H1 (cell line): ENCODE data around the gene YIF1A. TPM values are rescaled to one million over a fixed set of nuclear protein-coding genes. Genes with fewer than 3 reads are reported as not detected.

Experiments
- CTCF ChIA-PET: fragments of 300-600 bp; sonication (Branson Sonifier 250); formaldehyde crosslinking; loops from one replicate; lab custom pipeline; 2021; ENCODE audit not compliant: partially characterized antibody; lab: Charles Lee
- POLR2A ChIA-PET: fragments of 300-600 bp; sonication (Branson Sonifier 250); formaldehyde crosslinking; loops from one replicate; lab custom pipeline; 2021; ENCODE audit warnings: inconsistent platforms; ENCODE audit not compliant: partially characterized antibody; lab: Charles Lee
- DNase-seq, 2 experiments: peaks; one replicate each; pipeline versions ENCODE4 v3.0.0 to v3.0.0-alpha.2; 2010 to 2022; ENCODE audit warnings: low spot score in 2 of 2, low read depth in 1 of 2, mixed read lengths in 1 of 2
- FAIRE-seq: peaks from 2 replicates; lab custom pipeline; 2011; peaks lifted over from hg19 to GRCh38; lab: Jason Lieb, UNC
- H2AFZ ChIP-seq: 2 replicates; pipeline ENCODE4 v1.8.1; 2012; ENCODE audit warnings: low read length, inconsistent platforms
- H2AK5ac ChIP-seq: 2 replicates; pipeline ENCODE4 v1.6.1; 2013; ENCODE audit warnings: low read depth, low read length
- H2BK120ac ChIP-seq: replicated peaks from 2 replicates; pipeline ENCODE3; 2013; ENCODE audit warnings: low read depth, low read length, inconsistent platforms
- H2BK12ac ChIP-seq: 2 replicates; pipeline ENCODE4 v1.6.1; 2013; ENCODE audit warnings: low read depth, low read length
- H2BK15ac ChIP-seq: 2 replicates; pipeline ENCODE4 v1.6.1; 2013; ENCODE audit warnings: low read length
- H2BK20ac ChIP-seq: 2 replicates; pipeline ENCODE4 v1.6.1; 2013; ENCODE audit warnings: low read length
- H2BK5ac ChIP-seq: 2 replicates; pipeline ENCODE4 v1.6.1; 2013; ENCODE audit warnings: low read depth, low read length
- H3K14ac ChIP-seq: 2 replicates; pipeline ENCODE4 v1.6.1; 2013; ENCODE audit warnings: inconsistent platforms; ENCODE audit not compliant: insufficient read length
- H3K18ac ChIP-seq: 2 replicates; pipeline ENCODE4 v1.6.1; 2013; ENCODE audit warnings: low read length; ENCODE audit errors: extremely low read depth
- H3K23ac ChIP-seq: 2 replicates; pipeline ENCODE4 v1.6.1; 2013; ENCODE audit warnings: inconsistent platforms; ENCODE audit not compliant: insufficient read length
- H3K23me2 ChIP-seq: 2 replicates; pipeline ENCODE4 v1.6.1; 2013; ENCODE audit warnings: low read depth, low read length
- H3K27ac ChIP-seq: 2 replicates; pipeline ENCODE4 v1.6.1; 2011; ENCODE audit warnings: low read depth, low read length, inconsistent platforms
- H3K27me3 ChIP-seq, 4 experiments: replicated peaks in 1 of 4; 1 replicate in 1 of 4; 2 replicates in 3 of 4; pipeline versions ENCODE4 v1.6.1 to v1.8.1; 2011 to 2013; ENCODE audit warnings: low read length in 3 of 4, mild to moderate bottlenecking in 3 of 4, inconsistent platforms in 2 of 4, mixed read lengths in 2 of 4, moderate library complexity in 1 of 4; ENCODE audit not compliant: control insufficient read depth in 3 of 4, insufficient read depth in 3 of 4; ENCODE audit errors: extremely low read depth in 1 of 4
- H3K36me3 ChIP-seq, 4 experiments: 2 replicates each; pipeline versions ENCODE4 v1.6.1 to v1.8.1; 2011 to 2013; ENCODE audit warnings: mild to moderate bottlenecking in 4 of 4, low read length in 3 of 4, moderate library complexity in 2 of 4, control low read depth in 1 of 4, inconsistent platforms in 1 of 4; ENCODE audit not compliant: insufficient read depth in 4 of 4, control insufficient read depth in 2 of 4
- H3K4ac ChIP-seq: replicated peaks from 2 replicates; pipeline ENCODE3; 2013; ENCODE audit warnings: low read length, low read depth, mixed read lengths, inconsistent platforms; ENCODE audit not compliant: insufficient read length
- H3K4me1 ChIP-seq, 4 experiments: replicated peaks in 1 of 4; 1 replicate in 1 of 4; 2 replicates in 3 of 4; pipeline versions ENCODE4 v1.6.1 to v1.8.1; 2011 to 2013; ENCODE audit warnings: low read length in 3 of 4, inconsistent platforms in 2 of 4, mixed read lengths in 1 of 4; ENCODE audit not compliant: insufficient read depth in 4 of 4, control insufficient read depth in 3 of 4
- H3K4me2 ChIP-seq, 2 experiments: 2 replicates each; pipeline versions ENCODE4 v1.6.1 to v1.8.1; 2011 to 2013; ENCODE audit warnings: low read depth in 2 of 2, low read length in 2 of 2, control low read depth in 1 of 2, inconsistent platforms in 1 of 2, mild to moderate bottlenecking in 1 of 2; ENCODE audit not compliant: insufficient read depth in 1 of 2
- H3K4me3 ChIP-seq, 4 experiments: fragments of 200-600, 300-600 bp in 1 of 4; sonication (generic), shearing (Covaris generic), sonication (Bioruptor Twin) in 1 of 4; 2 replicates each; pipeline versions ENCODE4 v1.5.1 to v1.8.1; 2011 to 2016; ENCODE audit warnings: low read length in 4 of 4, low read depth in 3 of 4, control low read depth in 2 of 4, inconsistent platforms in 2 of 4, mild to moderate bottlenecking in 2 of 4, mixed read lengths in 1 of 4, moderate library complexity in 1 of 4; ENCODE audit not compliant: insufficient read depth in 2 of 4; ENCODE audit errors: extremely low read depth in 1 of 4
- H3K56ac ChIP-seq: replicated peaks from 2 replicates; pipeline ENCODE3; 2013; ENCODE audit warnings: low read depth, mild to moderate bottlenecking, mixed read lengths, low read length, inconsistent platforms; ENCODE audit not compliant: insufficient read length
- H3K79me1 ChIP-seq: 2 replicates; pipeline ENCODE4 v1.6.1; 2013; ENCODE audit warnings: low read depth, low read length, control low read depth
- H3K79me2 ChIP-seq, 2 experiments: 2 replicates each; pipeline versions ENCODE4 v1.6.1 to v1.8.1; 2012 to 2013; ENCODE audit warnings: low read length in 2 of 2, mild to moderate bottlenecking in 2 of 2, inconsistent platforms in 1 of 2; ENCODE audit not compliant: insufficient read depth in 2 of 2, control insufficient read depth in 1 of 2
- H3K9ac ChIP-seq, 4 experiments: replicated peaks in 1 of 4; 1 replicate in 1 of 4; 2 replicates in 3 of 4; pipeline versions ENCODE4 v1.6.1 to v1.8.1; 2011 to 2013; ENCODE audit warnings: low read depth in 3 of 4, low read length in 3 of 4, control low read depth in 2 of 4, mild to moderate bottlenecking in 2 of 4, moderate library complexity in 2 of 4, inconsistent platforms in 1 of 4; ENCODE audit errors: extremely low read depth in 1 of 4
- H3K9me3 ChIP-seq, 2 experiments: 2 replicates each; pipeline versions ENCODE4 v1.6.1 to v1.8.1; 2012 to 2013; ENCODE audit warnings: mild to moderate bottlenecking in 2 of 2, moderate library complexity in 2 of 2, control low read depth in 1 of 2, inconsistent platforms in 1 of 2, low read depth in 1 of 2, low read length in 1 of 2, mixed read lengths in 1 of 2; ENCODE audit not compliant: insufficient read depth in 2 of 2
- H4K20me1 ChIP-seq, 2 experiments: replicated peaks in 1 of 2; 2 replicates each; pipeline versions ENCODE3 to v1.8.1; 2011 to 2013; ENCODE audit warnings: inconsistent platforms in 2 of 2, low read length in 2 of 2, mild to moderate bottlenecking in 1 of 2; ENCODE audit not compliant: insufficient read depth in 2 of 2, control insufficient read depth in 1 of 2
- H4K5ac ChIP-seq: 2 replicates; pipeline ENCODE4 v1.6.1; 2013; ENCODE audit warnings: low read length, low read depth, mixed read lengths, inconsistent platforms; ENCODE audit not compliant: insufficient read length
- H4K8ac ChIP-seq: 2 replicates; pipeline ENCODE4 v1.8.0; 2013; ENCODE audit warnings: mild to moderate bottlenecking, moderate library complexity, low read length, inconsistent platforms; ENCODE audit not compliant: insufficient read depth; ENCODE audit errors: extremely low read depth
- H4K91ac ChIP-seq: replicated peaks from 2 replicates; pipeline ENCODE3; 2013; ENCODE audit warnings: low read length, mixed read lengths, inconsistent platforms; ENCODE audit not compliant: insufficient read length
- ATF2 ChIP-seq: IDR thresholded peaks from 2 replicates; pipeline ENCODE4 v1.6.1; 2012; ENCODE audit warnings: low read length, inconsistent platforms
- ATF3 ChIP-seq: IDR thresholded peaks from 2 replicates; pipeline ENCODE4 v1.6.1; 2011; ENCODE audit warnings: low read depth, mild to moderate bottlenecking, low read length; ENCODE audit not compliant: insufficient read depth
- CHD2 ChIP-seq: IDR thresholded peaks from 2 replicates; pipeline ENCODE4 v1.6.1; 2012; ENCODE audit warnings: low read length, improper control_type of control experiment
- CREB1 ChIP-seq: IDR thresholded peaks from 2 replicates; pipeline ENCODE4 v1.6.1; 2012; ENCODE audit warnings: inconsistent platforms
- HDAC2 ChIP-seq, 2 experiments: fragments of 300-600 bp in 1 of 2; sonication (generic) in 1 of 2; IDR thresholded peaks; 2 replicates each; pipeline ENCODE4 v1.6.1; 2011 to 2012; ENCODE audit warnings: low read depth in 2 of 2, low read length in 2 of 2, mild to moderate bottlenecking in 2 of 2, moderate library complexity in 2 of 2, borderline replicate concordance in 1 of 2, inconsistent platforms in 1 of 2
- PHF8 ChIP-seq: fragments of 200-600 bp; sonication (generic); conservative IDR thresholded peaks from 2 replicates; pipeline ENCODE4 v1.7.1; 2012; ENCODE audit warnings: low read depth, mild to moderate bottlenecking, inconsistent platforms, low read length, moderate library complexity
- TAF1 ChIP-seq: IDR thresholded peaks from 2 replicates; pipeline ENCODE4 v1.6.1; 2011; ENCODE audit warnings: mild to moderate bottlenecking, low read depth, low read length
- WGBS, 2 experiments: shearing (Covaris generic) in 1 of 2; methylation state at CpG; one replicate each; pipeline versions ENCODE4 v1.1.6 to v1.1.7; 2013 to 2015; ENCODE audit warnings: low lambda C conversion rate in 2 of 2, mixed read lengths in 2 of 2, inconsistent platforms in 1 of 2, low coverage in 1 of 2, missing lambda C conversion rate in 1 of 2; ENCODE audit not compliant: insufficient replicate concordance in 2 of 2, insufficient coverage in 1 of 2, insufficient read length in 1 of 2; ENCODE audit errors: extremely low coverage in 1 of 2, missing lambda C conversion rate in 1 of 2; 5-methylcytosine and 5-hydroxymethylcytosine counted together
- polyA plus RNA-seq, 7 experiments: library from polyadenylated mRNA; depleted of rRNA in 3 of 7; stranded (reverse) in 5 of 7; unstranded in 2 of 7; fragments of >200 nt in 5 of 7; fragments of 200-250 nt in 2 of 7; gene quantifications; 1 replicate in 5 of 7; 2 replicates in 1 of 7; 4 replicates in 1 of 7; pipeline versions ENCODE4 v1.2.1 to v1.2.3, GENCODE V29; 2011 to 2013; ENCODE audit warnings: missing spikeins in 2 of 7, mixed read lengths in 2 of 7
- total RNA-seq: library from RNA; stranded (reverse); fragmentation: NEBNext Ultra II Directional; extraction: Animal tissue kit (Norgen Biotek cat#: 25700); gene quantifications from 2 replicates; pipeline ENCODE4 v1.2.1, GENCODE V29; 2021

The YIF1A gene
- total and polyA plus RNA-seq, 2 of the 8 experiments (the other 6 are each of a cell fraction or from before 2014, with no cell fraction given) = 70.1 to 178 TPM

GRCh38 chr11:66271816-66272215, 17.1 kb downstream of the YIF1A start:
- H4K8ac ChIP-seq = no peak overlapping the region
- ChIA-PET POLR2A (interaction anchor here (1.3 to 9.0 kb wide), 3 partner anchors 9 to 17 kb away, joined by 3 to 125 read pairs (median 10); partner anchors contain the start of genes CNIH2 and YIF1A), CTCF (interaction anchor here (0.5 to 6.6 kb wide), 9 partner anchors 7 to 257 kb away, joined by 3 to 48 read pairs (median 3); partner anchors contain the start of gene CD248)
- H3K4me3 ChIP-seq = no peak overlapping the region
- no peak overlapping the region for H3K4ac ChIP-seq
- H3K56ac ChIP-seq = no peak overlapping the region
- H3K23ac ChIP-seq = no peak overlapping the region
- no peak overlapping the region for H2BK15ac ChIP-seq
- H2BK120ac ChIP-seq = no peak overlapping the region
- FAIRE-seq (no peak), DNase-seq (no peak)
- H3K14ac ChIP-seq = no peak overlapping the region
- peaks cover 9% of the 10 kb centered on the region for H3K23me2 ChIP-seq
- H2AK5ac ChIP-seq = no peak overlapping the region
- H3K27me3 ChIP-seq = no peaks in the 10 kb centered on the region
- H3K4me2 ChIP-seq = no peak overlapping the region
- no peak overlapping the region for H2BK5ac ChIP-seq
- H2BK12ac ChIP-seq = no peak overlapping the region
- peaks cover 0 to 2% (median 1%) of the 10 kb centered on the region in 4 experiments; a peak in 4 of 7 replicates for H3K4me1 ChIP-seq
- no peak overlapping the region for H4K91ac ChIP-seq
- H3K36me3 ChIP-seq = peaks cover 4 to 32% (median 15%) of the 10 kb centered on the region in 4 experiments
- peaks cover 0 to 4% of the 10 kb centered on the region in 2 experiments for H4K20me1 ChIP-seq
- WGBS, 2 experiments = 96% methylated on average over 7 of the region's 7 CpGs; no CpG with 5 or more reads in 1 of the 2 experiments
- H2BK20ac ChIP-seq = no peak overlapping the region
- no peak overlapping the region for H3K9ac ChIP-seq
- H3K18ac ChIP-seq = no peak overlapping the region
- H3K27ac ChIP-seq = no peak overlapping the region
- H3K79me2 ChIP-seq = peaks cover 0 to 13% of the 10 kb centered on the region in 2 experiments; a peak in 2 of 4 replicates
- no peak overlapping the region for H2AFZ ChIP-seq
- no peak overlapping the region for H4K5ac ChIP-seq
- TF ChIP-seq HDAC2 (IDR thresholded peaks at IDR 0.05; ENCODE audit: borderline replicate concordance in 1 of 2, low read depth in 2 of 2, low read length in 2 of 2) (no peak), ATF2 (no peak), ATF3 (no peak), CREB1 (no peak), TAF1 (no peak), PHF8 (no peak), CHD2 (no peak)
- no peaks in the 10 kb centered on the region for H3K9me3 ChIP-seq
- peaks cover 6% of the 10 kb centered on the region; the same call in 1 of the 2 replicates for H3K79me1 ChIP-seq
